SK-N-SH (cell line): ENCODE data around the gene SCAMP5.

Experiments
- EP300 ChIP-seq, 2 experiments: IDR thresholded peaks; 2 replicates each; pipeline versions ENCODE4 v1.4.0 to v1.6.1; 2012; ENCODE audit warnings: borderline replicate concordance in 1 of 2, low read depth in 1 of 2, low read length in 1 of 2
- FOXM1 ChIP-seq: IDR thresholded peaks from 2 replicates; pipeline ENCODE4 v1.4.0; 2012; ENCODE audit warnings: low read depth, mild to moderate bottlenecking
- GATA2 ChIP-seq: sonication (generic); formaldehyde crosslinking; IDR thresholded peaks from 2 replicates; pipeline ENCODE4 v1.5.0; 2020; ENCODE audit warnings: mild to moderate bottlenecking, missing genetic modification reagents
- NFIC ChIP-seq: IDR thresholded peaks from 2 replicates; pipeline ENCODE4 v1.4.0; 2012; ENCODE audit warnings: borderline replicate concordance
- NRF1 ChIP-seq: IDR thresholded peaks from 2 replicates; pipeline ENCODE4 v1.6.1; 2012; ENCODE audit warnings: low read depth, mild to moderate bottlenecking, low read length
- TAF1 ChIP-seq: IDR thresholded peaks from 2 replicates; pipeline ENCODE4 v1.6.1; 2012; ENCODE audit warnings: low read depth, mild to moderate bottlenecking, low read length, moderate library complexity, borderline replicate concordance
- YY1 ChIP-seq: IDR thresholded peaks from 2 replicates; pipeline ENCODE4 v1.4.0; 2012; ENCODE audit warnings: low read depth, mild to moderate bottlenecking
- TF ChIP-seq, protein P1 (sequence below): IDR thresholded peaks from 2 replicates; pipeline ENCODE4 v1.4.0; 2012; ENCODE audit warnings: low read depth, borderline replicate concordance
- TF ChIP-seq, protein P2 (sequence below): fragments of 200-600 bp; sonication (generic); IDR thresholded peaks from 2 replicates; pipeline ENCODE4 v1.6.1; 2017; ENCODE audit warnings: antibody characterized with exemption, mild to moderate bottlenecking, moderate library complexity
- TF ChIP-seq, protein P3 (sequence below): IDR thresholded peaks from 2 replicates; pipeline ENCODE4 v1.6.1; 2012; ENCODE audit warnings: mild to moderate bottlenecking, low read depth, low read length, moderate library complexity

DNA sequence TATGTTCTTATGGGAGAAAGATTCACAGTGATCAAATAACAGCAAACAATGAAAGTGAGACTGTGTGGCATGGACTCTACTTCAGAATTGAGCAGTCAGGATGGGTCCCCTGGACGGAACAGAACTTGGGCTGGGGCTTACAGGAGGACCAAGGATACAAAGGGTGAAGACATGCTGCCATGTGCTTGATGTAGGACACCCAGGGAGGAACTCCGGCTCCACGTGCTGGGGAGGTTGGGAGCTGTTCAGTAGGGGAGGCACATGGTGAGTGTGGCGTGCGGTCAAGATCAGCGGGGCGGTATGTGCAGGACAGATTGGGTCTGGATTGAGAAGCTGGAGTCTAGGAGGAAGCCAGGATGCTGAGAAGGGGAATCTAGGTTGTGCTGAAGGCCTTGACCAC lies 60.7 kb downstream of the SCAMP5 start:
- no peak for TF ChIP-seq GATA2 (CRISPR knock-in tag)
- TF ChIP-seq EP300 (IDR thresholded peaks at IDR 0.05; ENCODE audit: borderline replicate concordance in 1 of 2, low read depth in 1 of 2, low read length in 1 of 2): no peak
- TF ChIP-seq, protein P1, sequence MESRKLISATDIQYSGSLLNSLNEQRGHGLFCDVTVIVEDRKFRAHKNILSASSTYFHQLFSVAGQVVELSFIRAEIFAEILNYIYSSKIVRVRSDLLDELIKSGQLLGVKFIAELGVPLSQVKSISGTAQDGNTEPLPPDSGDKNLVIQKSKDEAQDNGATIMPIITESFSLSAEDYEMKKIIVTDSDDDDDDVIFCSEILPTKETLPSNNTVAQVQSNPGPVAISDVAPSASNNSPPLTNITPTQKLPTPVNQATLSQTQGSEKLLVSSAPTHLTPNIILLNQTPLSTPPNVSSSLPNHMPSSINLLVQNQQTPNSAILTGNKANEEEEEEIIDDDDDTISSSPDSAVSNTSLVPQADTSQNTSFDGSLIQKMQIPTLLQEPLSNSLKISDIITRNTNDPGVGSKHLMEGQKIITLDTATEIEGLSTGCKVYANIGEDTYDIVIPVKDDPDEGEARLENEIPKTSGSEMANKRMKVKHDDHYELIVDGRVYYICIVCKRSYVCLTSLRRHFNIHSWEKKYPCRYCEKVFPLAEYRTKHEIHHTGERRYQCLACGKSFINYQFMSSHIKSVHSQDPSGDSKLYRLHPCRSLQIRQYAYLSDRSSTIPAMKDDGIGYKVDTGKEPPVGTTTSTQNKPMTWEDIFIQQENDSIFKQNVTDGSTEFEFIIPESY: no peak
- TF ChIP-seq YY1: no peak
- no peak for TF ChIP-seq NRF1
- TF ChIP-seq, protein P2, sequence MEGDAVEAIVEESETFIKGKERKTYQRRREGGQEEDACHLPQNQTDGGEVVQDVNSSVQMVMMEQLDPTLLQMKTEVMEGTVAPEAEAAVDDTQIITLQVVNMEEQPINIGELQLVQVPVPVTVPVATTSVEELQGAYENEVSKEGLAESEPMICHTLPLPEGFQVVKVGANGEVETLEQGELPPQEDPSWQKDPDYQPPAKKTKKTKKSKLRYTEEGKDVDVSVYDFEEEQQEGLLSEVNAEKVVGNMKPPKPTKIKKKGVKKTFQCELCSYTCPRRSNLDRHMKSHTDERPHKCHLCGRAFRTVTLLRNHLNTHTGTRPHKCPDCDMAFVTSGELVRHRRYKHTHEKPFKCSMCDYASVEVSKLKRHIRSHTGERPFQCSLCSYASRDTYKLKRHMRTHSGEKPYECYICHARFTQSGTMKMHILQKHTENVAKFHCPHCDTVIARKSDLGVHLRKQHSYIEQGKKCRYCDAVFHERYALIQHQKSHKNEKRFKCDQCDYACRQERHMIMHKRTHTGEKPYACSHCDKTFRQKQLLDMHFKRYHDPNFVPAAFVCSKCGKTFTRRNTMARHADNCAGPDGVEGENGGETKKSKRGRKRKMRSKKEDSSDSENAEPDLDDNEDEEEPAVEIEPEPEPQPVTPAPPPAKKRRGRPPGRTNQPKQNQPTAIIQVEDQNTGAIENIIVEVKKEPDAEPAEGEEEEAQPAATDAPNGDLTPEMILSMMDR: no peak
- no peak for TF ChIP-seq FOXM1
- TF ChIP-seq, protein P3, sequence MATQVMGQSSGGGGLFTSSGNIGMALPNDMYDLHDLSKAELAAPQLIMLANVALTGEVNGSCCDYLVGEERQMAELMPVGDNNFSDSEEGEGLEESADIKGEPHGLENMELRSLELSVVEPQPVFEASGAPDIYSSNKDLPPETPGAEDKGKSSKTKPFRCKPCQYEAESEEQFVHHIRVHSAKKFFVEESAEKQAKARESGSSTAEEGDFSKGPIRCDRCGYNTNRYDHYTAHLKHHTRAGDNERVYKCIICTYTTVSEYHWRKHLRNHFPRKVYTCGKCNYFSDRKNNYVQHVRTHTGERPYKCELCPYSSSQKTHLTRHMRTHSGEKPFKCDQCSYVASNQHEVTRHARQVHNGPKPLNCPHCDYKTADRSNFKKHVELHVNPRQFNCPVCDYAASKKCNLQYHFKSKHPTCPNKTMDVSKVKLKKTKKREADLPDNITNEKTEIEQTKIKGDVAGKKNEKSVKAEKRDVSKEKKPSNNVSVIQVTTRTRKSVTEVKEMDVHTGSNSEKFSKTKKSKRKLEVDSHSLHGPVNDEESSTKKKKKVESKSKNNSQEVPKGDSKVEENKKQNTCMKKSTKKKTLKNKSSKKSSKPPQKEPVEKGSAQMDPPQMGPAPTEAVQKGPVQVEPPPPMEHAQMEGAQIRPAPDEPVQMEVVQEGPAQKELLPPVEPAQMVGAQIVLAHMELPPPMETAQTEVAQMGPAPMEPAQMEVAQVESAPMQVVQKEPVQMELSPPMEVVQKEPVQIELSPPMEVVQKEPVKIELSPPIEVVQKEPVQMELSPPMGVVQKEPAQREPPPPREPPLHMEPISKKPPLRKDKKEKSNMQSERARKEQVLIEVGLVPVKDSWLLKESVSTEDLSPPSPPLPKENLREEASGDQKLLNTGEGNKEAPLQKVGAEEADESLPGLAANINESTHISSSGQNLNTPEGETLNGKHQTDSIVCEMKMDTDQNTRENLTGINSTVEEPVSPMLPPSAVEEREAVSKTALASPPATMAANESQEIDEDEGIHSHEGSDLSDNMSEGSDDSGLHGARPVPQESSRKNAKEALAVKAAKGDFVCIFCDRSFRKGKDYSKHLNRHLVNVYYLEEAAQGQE: no peak
- no peak for TF ChIP-seq TAF1
- TF ChIP-seq NFIC: no peak
